ENCODE data around the gene FLRT1. TPM values are rescaled to one million over a fixed set of nuclear protein-coding genes. Genes with fewer than 3 reads are reported as not detected.

FLRT1 gene
- polyA plus RNA-seq (2014; cell fraction: cytosol; rRNA removed), result 1.1 and 2.5 TPM in 2 replicates
- polyA plus RNA-seq (2014; cell fraction: nucleus; rRNA removed), result 0.72 and 1.4 TPM in 2 replicates

GRCh38 chr11:64035576-64035975, at the start of gene FLRT1:
Gene FLRT1, plus strand, starts transcription at chr11:64035931. Its CDS starts 80,337 bp downstream, at chr11:64116268.
- no peak for DNase-seq (ENCODE audit: low spot score)

- peak; percentile 96 for DNase-seq (ENCODE audit: low spot score)
These were observed 49.4 kb upstream of the FLRT1 start, which contains the start of gene OTUB1 for GRCh38 chr11:63986156-63986931. Gene OTUB1, plus strand, starts transcription at chr11:63986438. Its CDS starts 19 bp downstream, at chr11:63986457.

GRCh38 chr11:63986932-63987513, 48.7 kb upstream of the FLRT1 start:
- no peak for DNase-seq (ENCODE audit: low spot score)

GRCh38 chr11:63991558-63991957, 44.2 kb upstream of the FLRT1 start:
- no peak for DNase-seq (ENCODE audit: low spot score)

- no peak for DNase-seq (ENCODE audit: low spot score)
These were observed 42.6 kb upstream of the FLRT1 start for GRCh38 chr11:63993100-63993499.

GRCh38 chr11:63993993-63994392, 41.7 kb upstream of the FLRT1 start:
- no peak for DNase-seq (ENCODE audit: low spot score)

GRCh38 chr11:63996512-63996911, 39.2 kb upstream of the FLRT1 start:
- DNase-seq (ENCODE audit: low spot score), result no peak

- DNase-seq (ENCODE audit: low spot score), result no peak
These were observed 38.5 kb upstream of the FLRT1 start for GRCh38 chr11:63997104-63997700.

GRCh38 chr11:63997801-63998337, 37.9 kb upstream of the FLRT1 start:
- DNase-seq (ENCODE audit: low spot score), result no peak

- DNase-seq (ENCODE audit: low spot score), result no peak
These were observed 37.0 kb upstream of the FLRT1 start for GRCh38 chr11:63998558-63999348.

- peak; percentile 65 for DNase-seq (ENCODE audit: low spot score)
These were observed 36.2 kb upstream of the FLRT1 start for GRCh38 chr11:63999349-64000025.

GRCh38 chr11:64000026-64000739, 35.5 kb upstream of the FLRT1 start:
- no peak for DNase-seq (ENCODE audit: low spot score)

GRCh38 chr11:64000740-64001483, 34.8 kb upstream of the FLRT1 start:
- no peak for DNase-seq (ENCODE audit: low spot score)

GRCh38 chr11:64001484-64002420, 34.0 kb upstream of the FLRT1 start:
- no peak for DNase-seq (ENCODE audit: low spot score)

- no peak for DNase-seq (ENCODE audit: low spot score)
These were observed 31.7 kb upstream of the FLRT1 start for GRCh38 chr11:64003807-64004589.

GRCh38 chr11:64004590-64004984, 31.1 kb upstream of the FLRT1 start:
- no peak for DNase-seq (ENCODE audit: low spot score)

GRCh38 chr11:64005691-64006090, 30.0 kb upstream of the FLRT1 start:
- DNase-seq (ENCODE audit: low spot score), result no peak

- no peak for DNase-seq (ENCODE audit: low spot score)
These were observed 29.3 kb upstream of the FLRT1 start for GRCh38 chr11:64006398-64006797.

All from SK-N-DZ (cell line).